ENCODE measurements around the gene FOXL2NB.

Gene FOXL2NB

GRCh38 chr3:138972941-138973340 is 25.9 kb downstream of the FOXL2NB start:
- Histone ChIP-seq H3K27ac (ENCODE audit: low read depth, low read length, severe bottlenecking) (no peak overlapping the region), H3K9me3 (ENCODE audit: control insufficient read depth, low read length) (no peaks in the 10 kb centered on the region), H3K36me3 (ENCODE audit: control insufficient read depth, insufficient read depth, low read length) (no peaks in the 10 kb centered on the region), H3K4me1 (ENCODE audit: control insufficient read depth, insufficient read depth, low read length, poor library complexity, severe bottlenecking) (no peaks in the 10 kb centered on the region), H3K4me3 (ENCODE audit: extremely low read depth, insufficient read depth, low read length, poor library complexity, severe bottlenecking) (no peak overlapping the region)
- WGBS, 2 experiments (ENCODE audit: insufficient coverage in 2 of 2) = 84 to 92% methylated on average over 4 of the region's 5 CpGs

GRCh38 chr3:138974462-138974861 is 27.4 kb downstream of the FOXL2NB start:
- Histone ChIP-seq H3K4me1 (ENCODE audit: control insufficient read depth, insufficient read depth, low read length, poor library complexity, severe bottlenecking) (no peaks in the 10 kb centered on the region), H3K4me3 (ENCODE audit: extremely low read depth, insufficient read depth, low read length, poor library complexity, severe bottlenecking) (no peak overlapping the region), H3K36me3 (ENCODE audit: control insufficient read depth, insufficient read depth, low read length) (no peaks in the 10 kb centered on the region), H3K27ac (ENCODE audit: low read depth, low read length, severe bottlenecking) (no peak overlapping the region), H3K9me3 (ENCODE audit: control insufficient read depth, low read length) (no peaks in the 10 kb centered on the region)
- WGBS, 2 experiments (ENCODE audit: insufficient coverage in 2 of 2) = 91 to 93% methylated on average over 4 to 5 of the region's 5 CpGs

- H3K4me3 ChIP-seq (ENCODE audit: extremely low read depth, insufficient read depth, low read length, poor library complexity, severe bottlenecking) = no peak overlapping the region
- WGBS, 2 experiments (ENCODE audit: insufficient coverage in 2 of 2) = 83 to 95% methylated on average over 4 of the region's 8 CpGs
- H3K9me3 ChIP-seq (ENCODE audit: control insufficient read depth, low read length) = no peaks in the 10 kb centered on the region
- H3K4me1 ChIP-seq (ENCODE audit: control insufficient read depth, insufficient read depth, low read length, poor library complexity, severe bottlenecking) = no peaks in the 10 kb centered on the region
- H3K27ac ChIP-seq (ENCODE audit: low read depth, low read length, severe bottlenecking) = no peak overlapping the region
- H3K36me3 ChIP-seq (ENCODE audit: control insufficient read depth, insufficient read depth, low read length) = no peaks in the 10 kb centered on the region
Observed at GRCh38 chr3:138975351-138975750, 28.3 kb downstream of the FOXL2NB start.

GRCh38 chr3:138976047-138976446 is 29.0 kb downstream of the FOXL2NB start:
- H3K4me1 ChIP-seq (ENCODE audit: control insufficient read depth, insufficient read depth, low read length, poor library complexity, severe bottlenecking) = no peaks in the 10 kb centered on the region
- H3K4me3 ChIP-seq (ENCODE audit: extremely low read depth, insufficient read depth, low read length, poor library complexity, severe bottlenecking) = no peak overlapping the region
- H3K27ac ChIP-seq (ENCODE audit: low read depth, low read length, severe bottlenecking) = no peak overlapping the region
- H3K36me3 ChIP-seq (ENCODE audit: control insufficient read depth, insufficient read depth, low read length) = no peaks in the 10 kb centered on the region
- H3K9me3 ChIP-seq (ENCODE audit: control insufficient read depth, low read length) = no peaks in the 10 kb centered on the region

- Histone ChIP-seq H3K27ac (ENCODE audit: low read depth, low read length, severe bottlenecking) (no peak overlapping the region), H3K4me1 (ENCODE audit: control insufficient read depth, insufficient read depth, low read length, poor library complexity, severe bottlenecking) (no peaks in the 10 kb centered on the region), H3K4me3 (ENCODE audit: extremely low read depth, insufficient read depth, low read length, poor library complexity, severe bottlenecking) (no peak overlapping the region), H3K9me3 (ENCODE audit: control insufficient read depth, low read length) (no peaks in the 10 kb centered on the region), H3K36me3 (ENCODE audit: control insufficient read depth, insufficient read depth, low read length) (no peaks in the 10 kb centered on the region)
- 25% methylated on average over 2 of the region's 3 CpGs; no CpG with 5 or more reads in 1 of the 2 experiments for WGBS, 2 experiments (ENCODE audit: insufficient coverage in 2 of 2)
Observed at GRCh38 chr3:138984816-138985215, 37.8 kb downstream of the FOXL2NB start.

- H3K36me3 ChIP-seq (ENCODE audit: control insufficient read depth, insufficient read depth, low read length) = no peaks in the 10 kb centered on the region
- no peak overlapping the region for H3K4me3 ChIP-seq (ENCODE audit: extremely low read depth, insufficient read depth, low read length, poor library complexity, severe bottlenecking)
- no peaks in the 10 kb centered on the region for H3K9me3 ChIP-seq (ENCODE audit: control insufficient read depth, low read length)
- WGBS, 2 experiments (ENCODE audit: insufficient coverage in 2 of 2) = 85 to 88% methylated on average over 2 of the region's 4 CpGs
- H3K27ac ChIP-seq (ENCODE audit: low read depth, low read length, severe bottlenecking) = no peak overlapping the region
- H3K4me1 ChIP-seq (ENCODE audit: control insufficient read depth, insufficient read depth, low read length, poor library complexity, severe bottlenecking) = no peaks in the 10 kb centered on the region
Observed at GRCh38 chr3:138985932-138986331, 38.9 kb downstream of the FOXL2NB start.

- Histone ChIP-seq H3K27ac (ENCODE audit: low read depth, low read length, severe bottlenecking) (no peak overlapping the region), H3K4me3 (ENCODE audit: extremely low read depth, insufficient read depth, low read length, poor library complexity, severe bottlenecking) (no peak overlapping the region), H3K36me3 (ENCODE audit: control insufficient read depth, insufficient read depth, low read length) (no peaks in the 10 kb centered on the region), H3K4me1 (ENCODE audit: control insufficient read depth, insufficient read depth, low read length, poor library complexity, severe bottlenecking) (no peaks in the 10 kb centered on the region), H3K9me3 (ENCODE audit: control insufficient read depth, low read length) (no peaks in the 10 kb centered on the region)
- 90 to 93% methylated on average over 2 of the region's 2 CpGs for WGBS, 2 experiments (ENCODE audit: insufficient coverage in 2 of 2)
Observed at GRCh38 chr3:138987181-138987580, 40.2 kb downstream of the FOXL2NB start.

- no peak overlapping the region for H3K27ac ChIP-seq (ENCODE audit: low read depth, low read length, severe bottlenecking)
- no peak overlapping the region for H3K4me3 ChIP-seq (ENCODE audit: extremely low read depth, insufficient read depth, low read length, poor library complexity, severe bottlenecking)
- H3K4me1 ChIP-seq (ENCODE audit: control insufficient read depth, insufficient read depth, low read length, poor library complexity, severe bottlenecking) = peaks cover 3% of the 10 kb centered on the region
- no CpG with 5 or more reads among the region's 1 CpG for WGBS, 2 experiments (ENCODE audit: insufficient coverage in 2 of 2)
- H3K36me3 ChIP-seq (ENCODE audit: control insufficient read depth, insufficient read depth, low read length) = no peaks in the 10 kb centered on the region
- no peaks in the 10 kb centered on the region for H3K9me3 ChIP-seq (ENCODE audit: control insufficient read depth, low read length)
Observed at GRCh38 chr3:138995706-138996105, 48.7 kb downstream of the FOXL2NB start.
